Stimulated activated CD4-positive, alpha-beta T cell treated with anti-CD3 and anti-CD28 coated beads, Interleukin-12 subunit alpha, Interleukin-12 subunit beta, amount 100 ng/mL, for 24 hours (primary cell): ENCODE results near the gene PHTF2.

ENCODE experiments used
- DNase-seq, 2 experiments: peaks; one replicate each; pipeline ENCODE4 v3.0.0-alpha.2; 2020; ENCODE audit warnings: low read depth in 2 of 2

The PHTF2 gene

DNA sequence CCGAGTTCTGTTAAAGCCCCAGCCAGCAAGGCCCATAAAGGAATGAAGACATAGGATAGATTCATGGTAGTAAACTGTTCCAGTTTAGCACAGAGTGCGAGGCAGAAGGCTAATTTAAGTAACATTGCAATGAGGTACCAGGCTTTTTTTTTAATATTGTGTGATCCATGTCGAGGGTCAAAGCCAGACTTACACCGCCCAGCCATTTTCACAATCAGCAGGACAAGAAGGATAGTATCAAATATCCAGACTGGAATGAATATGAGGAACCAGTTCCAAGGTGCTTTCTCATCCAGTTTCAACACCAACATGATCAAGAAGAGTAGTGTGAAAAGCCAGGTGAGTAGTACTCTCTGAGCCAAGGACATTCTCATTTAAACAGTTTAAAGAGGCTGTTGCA lies 4.6 kb upstream of the PHTF2 start:
- no peak for DNase-seq

DNA sequence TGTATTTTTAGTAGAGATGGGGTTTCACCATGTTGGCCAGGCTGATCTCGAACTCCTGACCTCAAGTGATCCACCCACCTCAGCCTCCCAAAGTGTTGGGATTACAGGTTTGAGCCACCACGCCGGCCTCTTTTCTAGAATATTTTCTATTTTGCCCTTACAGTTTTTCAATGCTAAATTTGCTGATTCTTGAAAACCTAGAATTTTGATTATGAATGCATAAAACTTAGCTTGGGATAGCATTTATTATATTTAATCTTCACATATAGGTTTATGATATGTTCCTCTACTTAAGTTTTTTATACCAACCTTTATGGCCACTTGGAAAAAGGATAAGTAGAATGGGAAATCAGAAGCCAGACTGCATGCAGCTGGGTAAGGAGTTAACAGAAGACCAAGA lies 2.5 kb upstream of the PHTF2 start:
- no peak for DNase-seq

DNA sequence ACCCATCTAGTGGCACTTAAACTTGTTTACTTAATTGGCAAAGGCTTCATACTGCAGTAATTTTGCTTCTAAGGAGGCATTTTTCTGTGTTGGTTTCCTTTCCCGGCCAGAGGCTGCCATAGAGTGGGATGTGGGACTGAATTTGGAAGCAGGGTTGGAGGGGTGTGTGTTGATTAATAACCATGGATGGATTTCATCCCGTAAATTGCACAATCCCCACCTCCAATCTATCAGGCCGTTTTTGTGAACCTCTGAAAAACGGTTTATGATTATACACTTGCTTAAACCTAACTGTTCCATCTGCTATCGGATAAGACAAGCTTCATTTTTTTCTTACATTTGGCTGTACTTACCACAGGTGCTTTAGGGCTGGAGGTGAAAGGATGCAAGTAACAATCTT lies 1.6 kb upstream of the PHTF2 start:
- DNase-seq = no peak

DNA sequence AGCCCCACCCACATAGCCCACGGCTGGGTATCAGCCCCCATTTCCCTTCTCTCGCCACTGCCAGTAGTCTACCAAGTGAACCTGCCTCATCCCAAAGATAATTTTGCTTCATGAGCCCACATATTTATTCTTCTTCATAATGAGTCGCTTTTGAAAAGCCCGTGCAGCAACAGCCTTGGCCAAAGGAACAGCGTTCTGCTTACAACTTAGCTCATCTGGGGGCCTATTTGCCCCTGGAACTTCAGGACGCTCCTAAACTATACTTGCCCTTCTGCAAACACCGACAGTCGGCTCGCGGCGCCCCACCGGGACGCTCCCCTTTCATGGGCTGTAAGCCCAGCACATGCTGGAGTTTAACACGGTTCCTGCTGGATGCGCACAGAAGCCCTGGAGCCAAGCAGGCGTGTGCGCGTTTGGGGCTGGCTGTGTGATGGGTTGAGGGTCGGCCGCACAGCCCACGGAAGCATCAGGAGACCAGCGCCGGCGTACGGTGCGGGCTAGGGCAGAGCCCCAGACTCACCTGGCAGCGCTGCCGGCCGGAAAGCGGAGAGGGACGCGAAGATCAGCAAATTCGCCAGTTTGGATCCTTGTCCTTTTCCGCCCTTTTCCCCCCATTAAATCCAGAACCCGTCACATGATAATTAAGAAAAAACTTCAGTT lies 709 bp upstream of the PHTF2 start:
- peak in 1 of 2 experiments; percentile 9 for DNase-seq

DNA sequence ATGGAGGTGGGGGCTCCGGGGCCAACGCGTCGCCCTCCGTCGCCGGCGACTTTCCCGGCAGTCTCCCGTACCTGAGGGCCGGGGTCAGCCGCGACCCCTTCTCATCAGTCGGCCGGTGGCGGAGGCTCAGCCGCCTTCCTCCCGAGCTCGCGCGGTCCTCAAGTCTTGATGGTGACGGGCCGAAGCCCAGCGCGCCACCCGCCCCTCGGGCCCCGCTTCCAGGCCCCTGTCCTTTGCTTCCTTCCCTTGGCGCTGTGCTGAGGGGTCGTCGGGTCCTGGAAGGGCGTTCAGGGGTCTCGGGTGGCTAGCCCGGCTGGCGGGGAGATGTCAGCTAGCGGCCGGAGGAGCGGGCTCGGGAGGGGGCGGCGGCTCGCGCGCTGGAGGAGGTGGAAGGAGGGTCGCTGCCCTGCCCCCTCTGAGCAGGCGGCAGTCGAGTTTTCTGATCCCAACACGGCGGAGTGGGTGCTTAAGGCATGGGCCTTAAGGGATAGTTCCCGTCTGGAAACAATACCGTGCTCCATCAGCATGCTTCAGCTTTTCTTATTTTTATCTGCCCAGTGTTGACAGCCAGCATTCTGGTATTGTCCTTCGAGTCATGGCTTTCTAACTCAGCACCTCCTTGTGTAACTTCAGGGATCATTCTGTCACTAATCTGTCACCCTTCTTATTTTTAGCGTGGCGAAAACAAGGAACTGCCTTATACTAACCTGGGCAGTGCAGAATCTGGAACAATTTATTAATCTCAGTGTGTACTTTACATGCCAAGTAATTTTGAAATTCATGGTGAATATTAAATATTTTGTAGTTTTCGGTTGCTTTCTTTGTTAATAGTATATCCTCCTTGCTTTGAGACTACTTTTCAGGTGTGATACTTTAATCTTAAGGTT lies 748 bp downstream of the PHTF2 start:
- peak in 1 of 2 experiments; percentile 3 for DNase-seq

DNA sequence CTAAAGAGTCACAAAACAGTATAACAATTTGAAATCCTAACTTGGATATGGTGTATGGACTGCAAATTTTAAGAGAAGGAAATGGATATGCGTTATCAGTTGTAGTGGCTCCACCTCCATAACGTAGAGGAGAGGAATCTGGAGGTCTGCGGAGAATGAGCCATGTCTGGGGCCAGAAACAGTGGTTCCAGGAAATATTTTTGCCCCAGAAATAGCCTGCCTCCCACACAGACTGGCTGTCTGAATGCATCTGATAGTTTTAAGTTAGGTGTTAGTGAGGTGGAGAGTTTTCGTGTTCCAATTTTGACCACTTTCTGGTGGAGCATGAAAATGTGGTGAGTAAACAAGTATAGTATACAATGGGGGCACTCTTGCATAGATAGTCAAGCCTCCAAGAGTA lies 1.6 kb downstream of the PHTF2 start:
- DNase-seq = no peak

DNA sequence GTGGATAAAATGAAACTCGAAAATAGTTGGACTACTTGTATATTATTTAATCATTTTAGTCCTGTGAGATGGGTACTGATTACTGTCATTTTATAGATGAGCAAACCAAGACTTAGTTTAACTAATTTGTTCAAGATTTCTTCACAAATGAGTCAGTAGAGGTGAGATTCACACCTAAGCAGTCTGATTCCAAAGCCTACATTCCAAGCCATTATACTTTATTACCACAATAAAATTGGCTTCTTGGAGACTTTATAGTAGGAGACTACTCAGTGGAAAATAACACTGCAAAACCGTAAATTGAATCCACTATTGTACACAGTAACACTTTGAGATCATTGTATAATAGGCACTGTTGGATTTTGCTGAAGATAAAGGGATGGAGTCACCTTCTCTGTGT lies 2.2 kb downstream of the PHTF2 start:
- no peak for DNase-seq

DNA sequence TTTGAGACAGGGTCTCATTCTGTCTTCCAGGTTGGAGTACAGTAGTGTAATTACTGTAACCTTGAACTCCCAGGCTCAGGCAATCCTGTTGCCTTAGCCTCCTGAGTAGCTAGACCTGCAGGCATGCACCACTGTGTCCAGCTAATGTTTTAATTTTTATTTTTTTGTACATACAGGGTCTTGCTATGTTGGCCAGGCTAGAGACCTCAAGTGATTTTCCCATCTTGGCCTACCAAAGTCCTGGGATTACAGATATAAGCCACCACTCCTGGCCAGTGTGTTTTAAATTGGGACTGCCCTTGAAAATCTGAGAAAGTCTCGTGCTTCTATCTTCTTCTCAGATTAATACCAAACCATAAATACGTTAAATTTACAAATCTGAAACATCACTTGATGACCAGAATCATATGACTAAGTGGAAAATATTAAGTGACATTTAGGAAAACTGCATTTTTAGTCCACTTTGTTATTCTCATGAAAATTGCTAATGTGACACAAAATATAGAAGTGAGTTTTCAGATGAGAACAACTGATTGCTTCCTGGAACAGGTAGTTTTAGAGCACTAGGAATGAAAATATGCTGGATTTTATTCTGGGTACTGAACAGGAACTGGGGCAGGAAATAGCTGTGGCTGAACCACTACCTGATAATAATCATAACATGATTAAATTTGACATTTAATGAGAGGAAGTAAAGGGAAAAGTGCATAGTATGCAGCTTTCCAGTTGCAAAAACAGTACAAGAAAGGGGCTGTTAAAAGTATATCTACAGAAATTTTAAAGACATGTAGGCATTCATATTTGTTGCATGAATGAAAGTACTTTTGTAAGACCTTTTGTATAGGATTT lies 4.2 kb downstream of the PHTF2 start:
- no peak for DNase-seq

DNA sequence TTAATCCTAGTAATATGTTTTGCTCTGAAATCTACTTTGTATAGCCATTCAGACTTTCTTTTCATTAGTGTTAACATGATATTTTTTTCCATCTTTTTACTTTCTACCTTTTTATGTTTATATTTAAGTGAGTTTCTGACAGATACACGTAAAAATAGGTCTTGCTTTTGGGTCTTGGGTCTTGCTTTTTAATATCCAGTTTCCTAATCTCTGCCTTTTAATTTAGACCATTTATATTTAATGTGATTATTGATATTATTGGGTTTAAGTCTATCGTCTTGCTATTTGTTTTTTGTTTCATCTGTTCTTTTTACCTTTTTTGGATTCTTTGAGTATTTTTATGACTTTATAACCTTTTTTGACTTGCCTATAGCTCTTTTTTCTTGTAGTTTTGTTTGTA lies 7.9 kb downstream of the PHTF2 start:
- no peak for DNase-seq

DNA sequence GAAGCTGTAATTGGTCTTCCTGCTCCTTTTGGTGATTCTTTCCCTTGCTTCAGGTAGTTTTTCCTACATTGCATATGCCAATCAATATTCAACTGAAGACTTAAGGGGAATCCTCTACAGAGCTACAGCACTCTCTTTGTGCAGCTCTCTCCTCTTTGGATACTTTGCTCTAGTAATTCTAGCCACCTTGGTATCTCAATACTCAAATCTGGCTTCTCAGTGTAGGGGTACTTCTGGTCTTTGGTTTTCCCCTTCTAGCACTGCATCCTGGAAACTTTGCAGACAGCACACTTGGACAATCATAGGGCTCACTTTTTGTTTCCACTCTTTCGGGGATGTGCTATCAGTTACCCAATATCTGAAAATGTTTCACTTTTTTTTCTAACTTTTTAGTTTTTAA lies 9.9 kb downstream of the PHTF2 start:
- no peak for DNase-seq

DNA sequence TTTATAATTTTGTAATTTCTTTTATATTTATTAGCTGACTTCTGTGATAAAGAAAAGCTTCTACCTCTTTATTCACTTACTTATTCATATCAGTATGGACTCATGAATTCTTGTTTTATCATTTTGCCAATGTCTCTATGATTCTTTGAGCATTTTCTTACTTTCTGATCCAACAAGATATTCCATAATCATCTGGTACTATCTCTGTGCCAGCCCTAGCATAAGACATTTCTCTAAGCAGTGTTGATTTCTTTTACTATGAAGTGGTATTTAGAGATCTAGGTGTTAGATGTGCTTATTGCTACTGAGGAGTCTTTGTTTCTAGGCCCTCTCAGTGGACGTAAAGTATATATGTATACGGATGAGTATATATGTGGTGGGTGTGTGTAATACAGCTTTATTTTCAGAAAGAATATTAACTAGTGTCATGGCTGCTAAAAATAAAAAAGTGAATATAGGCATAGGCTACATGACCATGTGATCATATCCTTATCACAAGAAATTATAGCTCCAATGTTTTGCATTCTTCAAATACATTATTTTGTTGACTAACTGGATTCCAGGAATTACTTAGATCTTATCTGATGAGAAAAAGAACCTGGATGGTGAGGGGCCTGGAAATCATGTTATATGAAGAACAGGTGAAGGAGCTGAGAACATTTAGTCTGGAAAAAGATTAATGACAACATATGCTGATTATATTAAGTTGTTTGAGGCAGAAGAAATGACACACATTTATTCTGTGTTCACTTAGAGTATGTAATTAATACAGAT lies 13.1 kb downstream of the PHTF2 start:
- DNase-seq = no peak

DNA sequence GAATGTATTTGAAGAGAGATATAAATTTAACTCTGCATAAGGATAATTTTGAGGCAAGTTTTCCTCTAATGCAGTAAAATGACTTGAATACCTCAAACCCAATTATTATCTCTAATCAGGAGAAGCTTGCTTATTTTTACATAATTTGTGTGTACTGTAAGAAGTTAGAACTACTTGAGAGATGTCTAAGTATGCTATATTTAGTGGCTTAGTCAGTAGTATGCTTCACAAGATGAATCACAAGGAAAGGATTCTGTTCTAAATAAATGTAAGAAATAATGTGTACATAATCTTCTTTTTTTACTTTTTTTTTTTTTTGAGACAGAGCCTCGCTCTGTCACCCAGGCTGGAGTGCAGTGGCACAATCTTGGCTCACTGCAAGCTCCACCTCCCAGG lies 13.7 kb downstream of the PHTF2 start:
- DNase-seq = no peak

DNA sequence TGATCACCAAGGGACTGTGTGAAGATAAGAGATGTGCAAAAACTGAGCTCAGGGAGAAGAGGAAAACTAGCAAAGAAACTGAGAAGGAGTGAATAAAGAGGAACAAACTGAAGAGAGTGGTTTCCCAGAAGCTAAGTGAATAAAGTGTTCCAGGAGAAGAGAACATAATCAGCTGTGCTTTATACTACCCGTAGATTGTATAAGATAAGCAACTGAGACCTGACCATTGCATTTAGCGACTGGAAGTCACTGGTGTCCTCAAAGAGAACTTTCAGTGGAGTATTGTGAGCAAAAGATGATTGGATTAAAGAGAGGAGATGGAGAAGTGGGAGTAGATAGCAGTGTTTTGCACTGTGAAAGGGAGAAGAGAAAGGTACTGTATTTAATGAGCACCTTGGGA lies 14.6 kb downstream of the PHTF2 start:
- no peak for DNase-seq

DNA sequence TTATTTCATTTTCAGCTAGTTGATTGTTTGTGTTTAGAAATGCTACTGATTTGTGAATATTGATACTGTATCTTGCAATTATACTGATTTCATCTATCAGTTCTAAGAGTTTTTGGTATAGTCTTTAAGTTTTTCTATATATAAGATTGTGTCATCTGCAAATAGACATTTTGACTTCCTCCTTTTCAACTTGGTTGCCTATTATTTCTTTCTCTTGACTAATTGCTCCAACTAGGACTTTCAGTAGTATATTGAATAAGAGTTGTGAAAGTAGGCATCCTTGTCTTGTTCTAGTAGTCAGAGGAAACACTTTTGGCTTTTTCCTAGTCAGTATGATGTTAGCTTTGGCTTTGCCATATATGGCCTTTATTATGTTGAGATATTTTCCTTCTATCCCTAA lies 20.4 kb downstream of the PHTF2 start:
- no peak for DNase-seq

DNA sequence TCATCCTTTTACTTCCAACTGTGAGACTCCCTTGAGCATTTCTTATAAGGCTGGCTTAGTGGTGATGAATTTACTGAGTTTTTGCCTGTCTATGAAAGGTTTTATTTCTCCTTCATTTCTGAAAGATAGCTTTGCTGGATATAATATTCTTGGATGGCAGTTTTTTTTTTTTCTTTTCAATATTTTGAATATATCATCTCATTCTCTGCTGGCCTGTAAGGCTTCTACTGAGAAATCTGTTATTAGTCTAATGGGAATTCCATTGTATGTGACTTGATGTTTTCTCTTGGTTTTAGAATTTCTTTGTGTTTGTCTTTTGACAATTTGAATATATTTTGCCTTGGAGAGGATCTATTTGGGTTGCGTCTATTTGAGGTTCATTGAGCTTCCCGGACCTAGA lies 22.4 kb downstream of the PHTF2 start:
- DNase-seq = no peak

DNA sequence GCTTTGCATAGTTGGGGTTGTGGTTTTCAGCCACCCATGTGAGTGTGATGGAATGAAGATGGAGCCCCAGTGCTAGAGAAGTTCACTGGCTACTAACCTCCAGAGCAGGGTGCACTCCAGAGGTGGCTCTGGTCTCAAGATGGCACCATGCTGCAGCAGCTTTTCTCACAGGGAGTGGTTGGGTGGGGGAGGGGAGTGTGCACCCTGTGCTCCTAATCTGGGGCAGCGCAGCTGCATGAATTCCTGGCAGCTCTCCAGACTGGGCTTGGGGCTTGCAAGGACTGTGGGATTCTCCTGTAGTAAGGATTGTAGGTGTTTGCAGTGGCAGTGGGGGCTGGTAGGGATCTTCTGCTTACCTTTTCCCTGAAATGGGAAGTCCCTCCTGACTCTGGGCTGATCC lies 23.7 kb downstream of the PHTF2 start:
- DNase-seq = no peak

DNA sequence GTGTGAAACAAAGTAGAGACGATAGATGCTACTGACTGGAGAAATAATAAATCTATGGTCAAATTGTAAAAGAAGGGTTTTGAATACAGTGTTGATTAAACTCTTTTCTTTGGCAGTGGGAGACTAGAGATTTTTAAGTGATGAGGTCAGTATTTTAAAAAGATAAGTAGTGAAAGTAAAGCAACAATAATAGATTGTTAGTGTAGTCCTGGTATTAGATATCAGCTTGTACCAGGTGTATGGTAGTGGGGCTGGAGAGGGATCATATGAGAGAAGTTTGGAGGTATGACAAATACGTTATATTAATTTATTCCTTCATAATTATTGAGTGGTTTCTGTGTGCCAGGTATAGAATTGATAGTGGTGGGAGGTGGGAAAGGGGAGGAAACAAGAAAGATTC lies 25.2 kb downstream of the PHTF2 start:
- no peak for DNase-seq

DNA sequence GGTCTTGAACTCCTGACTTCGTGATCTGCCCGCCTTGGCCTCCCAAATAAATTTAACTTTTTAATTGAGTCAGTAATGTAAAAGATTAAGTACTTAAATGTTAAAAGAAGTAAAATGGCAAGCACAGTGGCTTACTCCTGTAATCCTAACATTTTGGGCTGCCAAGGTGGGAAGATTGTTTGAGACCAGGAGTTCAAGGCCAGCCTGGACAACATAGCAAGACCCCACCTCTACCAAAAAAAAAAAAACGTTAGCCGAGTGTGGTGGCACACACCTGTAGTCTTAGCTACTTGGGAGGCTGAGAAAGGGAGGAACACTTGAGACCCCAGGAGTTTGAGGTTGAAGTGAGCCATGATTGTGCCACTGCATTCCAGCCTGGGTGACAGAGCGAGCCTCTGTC lies 26.1 kb downstream of the PHTF2 start:
- no peak for DNase-seq

DNA sequence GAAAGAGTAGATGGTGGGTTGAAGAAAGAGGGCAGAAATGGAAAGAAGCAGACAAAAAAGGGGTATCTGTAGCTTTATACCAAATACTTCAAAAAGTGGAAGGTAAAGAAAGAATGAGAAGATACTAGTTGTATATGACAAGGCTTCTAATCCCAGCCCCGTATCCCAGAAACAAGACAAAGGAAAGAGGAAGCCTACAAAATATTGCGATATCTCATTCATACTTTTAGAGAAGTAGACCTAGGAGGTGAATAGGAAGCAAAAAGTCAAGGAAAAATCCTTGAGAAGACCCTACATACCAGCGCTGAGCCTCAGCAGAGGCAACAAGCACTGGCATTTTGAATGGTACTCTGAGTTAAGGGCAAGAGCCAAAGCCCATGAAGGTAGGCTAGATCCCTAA lies 26.6 kb downstream of the PHTF2 start:
- DNase-seq = no peak

DNA sequence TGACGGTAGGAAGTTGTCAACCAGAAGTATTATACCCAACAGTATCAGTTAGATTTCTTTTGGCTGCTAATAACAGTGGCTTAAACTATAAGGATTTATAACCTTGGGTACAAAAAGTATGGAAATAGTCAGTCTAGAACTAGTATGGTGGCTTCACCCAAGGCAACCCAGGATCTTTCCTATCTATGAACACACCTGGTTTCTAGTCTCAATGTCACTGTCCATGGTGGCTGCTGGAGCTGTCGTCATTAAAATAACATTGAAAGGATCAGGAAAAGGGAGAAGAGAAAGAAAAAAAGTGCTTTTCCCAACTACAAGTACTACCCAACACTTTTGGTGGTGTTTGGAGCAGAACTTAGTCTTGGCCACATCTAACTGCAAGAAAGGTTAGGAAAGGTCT lies 27.7 kb downstream of the PHTF2 start:
- no peak for DNase-seq

DNA sequence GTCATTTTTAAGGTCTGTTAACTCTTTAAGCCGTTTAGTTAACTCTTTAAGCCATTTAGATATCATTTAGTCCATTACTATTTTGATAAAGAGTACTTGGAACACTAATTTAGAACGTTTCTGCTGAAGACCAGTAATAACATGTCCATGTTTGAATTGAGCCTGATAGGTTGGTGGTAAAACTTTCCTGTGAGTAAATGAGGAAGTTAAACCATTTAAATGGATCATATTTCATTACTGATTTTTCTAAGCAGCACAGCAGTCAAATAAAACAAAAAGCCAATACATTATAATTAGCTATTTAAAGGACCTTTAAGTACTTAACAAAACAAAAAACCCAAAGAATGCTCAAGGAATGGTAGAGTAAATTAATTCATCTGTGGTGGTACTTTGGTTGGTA lies 29.4 kb downstream of the PHTF2 start:
- no peak for DNase-seq
